H9 (cell line): ENCODE measurements around the gene GCNT1. TPM values are rescaled to one million over a fixed set of nuclear protein-coding genes. Genes with fewer than 3 reads are reported as not detected.

ENCODE experiments used
- DNase-seq: peaks from one replicate; pipeline ENCODE4 v3.0.0-alpha.2; 2017
- H2AFZ ChIP-seq: one replicate; pipeline ENCODE4 v1.6.1; 2013; ENCODE audit warnings: mild to moderate bottlenecking, low read length, control low read depth, moderate library complexity
- H2AK5ac ChIP-seq: 2 replicates; pipeline ENCODE4 v1.6.1; 2013; ENCODE audit warnings: low read length, control low read depth, mixed read lengths; ENCODE audit not compliant: insufficient read length
- H2BK120ac ChIP-seq: one replicate; pipeline ENCODE4 v1.6.1; 2013; ENCODE audit warnings: low read depth, mild to moderate bottlenecking, low read length, control low read depth, inconsistent platforms; ENCODE audit not compliant: poor library complexity, severe bottlenecking
- H2BK12ac ChIP-seq: 2 replicates; pipeline ENCODE4 v1.6.1; 2013; ENCODE audit warnings: low read length, control low read depth, mixed read lengths, low read depth; ENCODE audit not compliant: insufficient read length
- H2BK15ac ChIP-seq: 2 replicates; pipeline ENCODE4 v1.6.1; 2013; ENCODE audit warnings: low read depth, low read length, control low read depth
- H2BK20ac ChIP-seq: one replicate; pipeline ENCODE4 v1.6.1; 2013; ENCODE audit warnings: low read depth, mild to moderate bottlenecking, low read length, control low read depth, inconsistent platforms; ENCODE audit not compliant: poor library complexity, severe bottlenecking
- H2BK5ac ChIP-seq: 2 replicates; pipeline ENCODE4 v1.6.1; 2013; ENCODE audit warnings: low read length, control low read depth, mixed read lengths; ENCODE audit not compliant: insufficient read length
- H3K14ac ChIP-seq: 2 replicates; pipeline ENCODE4 v1.6.1; 2013; ENCODE audit warnings: low read length, control low read depth; ENCODE audit not compliant: insufficient read depth
- H3K18ac ChIP-seq: 2 replicates; pipeline ENCODE4 v1.6.1; 2013; ENCODE audit warnings: low read depth, mild to moderate bottlenecking, mixed read lengths, low read length, control low read depth; ENCODE audit not compliant: insufficient read length
- H3K23ac ChIP-seq: 2 replicates; pipeline ENCODE4 v1.6.1; 2013; ENCODE audit warnings: low read length, control low read depth, mixed read lengths, low read depth; ENCODE audit not compliant: insufficient read length
- H3K23me2 ChIP-seq: 2 replicates; pipeline ENCODE4 v1.6.1; 2013; ENCODE audit warnings: low read depth, mild to moderate bottlenecking, mixed read lengths, low read length, control low read depth; ENCODE audit not compliant: insufficient read length, poor library complexity, severe bottlenecking
- H3K27ac ChIP-seq: 2 replicates; pipeline ENCODE4 v1.5.1; 2013; ENCODE audit warnings: low read length, control low read depth, mixed read lengths, low read depth; ENCODE audit not compliant: insufficient read length
- H3K27me3 ChIP-seq: 2 replicates; pipeline ENCODE4 v1.6.1; 2013; ENCODE audit warnings: low read length, control low read depth, inconsistent platforms; ENCODE audit not compliant: insufficient read depth
- H3K4ac ChIP-seq: 2 replicates; pipeline ENCODE4 v1.6.1; 2013; ENCODE audit warnings: low read depth, mild to moderate bottlenecking, control low read depth, inconsistent platforms, low read length, moderate library complexity
- H3K4me1 ChIP-seq: 2 replicates; pipeline ENCODE4 v1.6.1; 2013; ENCODE audit warnings: low read length, control low read depth, inconsistent platforms; ENCODE audit not compliant: insufficient read depth
- H3K4me2 ChIP-seq: 2 replicates; pipeline ENCODE4 v1.6.1; 2013; ENCODE audit warnings: low read length, control low read depth, mixed read lengths; ENCODE audit not compliant: insufficient read length, insufficient read depth
- H3K56ac ChIP-seq: 2 replicates; pipeline ENCODE4 v1.6.1; 2013; ENCODE audit warnings: low read depth, mild to moderate bottlenecking, mixed read lengths, low read length, control low read depth; ENCODE audit not compliant: insufficient read length
- H3K79me1 ChIP-seq: 2 replicates; pipeline ENCODE4 v1.6.1; 2013; ENCODE audit warnings: low read depth, mild to moderate bottlenecking, moderate library complexity, low read length, control low read depth, inconsistent platforms; ENCODE audit not compliant: insufficient read depth, poor library complexity, severe bottlenecking
- H3K79me2 ChIP-seq: 2 replicates; pipeline ENCODE4 v1.6.1; 2013; ENCODE audit warnings: low read length, control low read depth, inconsistent platforms; ENCODE audit not compliant: insufficient read depth
- H3K9ac ChIP-seq: 2 replicates; pipeline ENCODE4 v1.6.1; 2013; ENCODE audit warnings: low read length, control low read depth, mixed read lengths; ENCODE audit not compliant: insufficient read length; ENCODE audit errors: extremely low read depth
- H3K9me3 ChIP-seq: one replicate; pipeline ENCODE4 v1.6.1; 2013; ENCODE audit warnings: low read depth, low read length, inconsistent platforms; ENCODE audit not compliant: control insufficient read depth
- H3T11ph ChIP-seq: one replicate; pipeline ENCODE4 v1.6.1; 2013; ENCODE audit warnings: mild to moderate bottlenecking, low read length, control low read depth, inconsistent platforms
- H4K20me1 ChIP-seq: one replicate; pipeline ENCODE4 v1.6.1; 2013; ENCODE audit not compliant: control insufficient read depth, insufficient read length, insufficient read depth
- H4K5ac ChIP-seq: 2 replicates; pipeline ENCODE4 v1.6.1; 2013; ENCODE audit warnings: low read depth, mild to moderate bottlenecking, mixed read lengths, low read length, control low read depth; ENCODE audit not compliant: insufficient read length
- H4K8ac ChIP-seq: replicated peaks from 2 replicates; pipeline ENCODE4 v1.6.1; 2013; ENCODE audit warnings: low read length, control low read depth, mixed read lengths, low read depth; ENCODE audit not compliant: insufficient read length
- H4K91ac ChIP-seq: 2 replicates; pipeline ENCODE4 v1.6.1; 2013; ENCODE audit warnings: low read depth, mild to moderate bottlenecking, moderate library complexity, mixed read lengths, low read length, control low read depth; ENCODE audit not compliant: insufficient read length
- H3K27ac Mint-ChIP-seq, 3 experiments: 2 replicates in 2 of 3; 3 replicates in 1 of 3; pipeline ENCODE4 v1.8.0; 2020 to 2021; ENCODE audit warnings: mixed read lengths in 3 of 3, mild to moderate bottlenecking in 1 of 3, moderate library complexity in 1 of 3
- H3K27me3 Mint-ChIP-seq: 2 replicates; pipeline ENCODE4 v1.8.0; 2021; ENCODE audit warnings: low read depth, mild to moderate bottlenecking, moderate library complexity, mixed read lengths
- H3K36me3 Mint-ChIP-seq, 3 experiments: 2 replicates in 2 of 3; 3 replicates in 1 of 3; pipeline ENCODE4 v1.8.0; 2020 to 2021; ENCODE audit warnings: low read depth in 3 of 3, mixed read lengths in 3 of 3; ENCODE audit not compliant: insufficient read depth in 1 of 3
- H3K4me1 Mint-ChIP-seq, 2 experiments: 2 replicates each; pipeline ENCODE4 v1.8.0; 2020; ENCODE audit warnings: mixed read lengths in 2 of 2
- H3K4me3 Mint-ChIP-seq, 2 experiments: 2 replicates in 1 of 2; 3 replicates in 1 of 2; pipeline ENCODE4 v1.8.0; 2020 to 2021; ENCODE audit warnings: mild to moderate bottlenecking in 2 of 2, mixed read lengths in 2 of 2, moderate library complexity in 1 of 2
- H3K9me3 Mint-ChIP-seq, 2 experiments: 2 replicates in 1 of 2; 3 replicates in 1 of 2; pipeline ENCODE4 v1.8.0; 2020; ENCODE audit warnings: mild to moderate bottlenecking in 2 of 2, mixed read lengths in 2 of 2, moderate library complexity in 1 of 2
- WGBS: extraction: QIAGEN DNeasy Blood & Tissue Kit; methylation state at CpG from one replicate; pipeline ENCODE4 v1.1.7; 2013; ENCODE audit warnings: missing lambda C conversion rate, low lambda C conversion rate, mixed read lengths; ENCODE audit not compliant: insufficient read length; ENCODE audit errors: extremely low coverage; 5-methylcytosine and 5-hydroxymethylcytosine counted together
- total RNA-seq: library from RNA; stranded (reverse); gene quantifications from 2 replicates; pipeline ENCODE4 v1.2.1, GENCODE V29; 2021
- TF ChIP-seq, protein P1 (sequence below): fragments of 200-600 bp; sonication (generic); conservative IDR thresholded peaks from 3 replicates; pipeline ENCODE4 v1.8.0; 2021; ENCODE audit warnings: antibody characterized with exemption, mild to moderate bottlenecking

GCNT1 gene
- total RNA-seq, 1 experiment from 2014 or later, result 35.6 TPM

DNA sequence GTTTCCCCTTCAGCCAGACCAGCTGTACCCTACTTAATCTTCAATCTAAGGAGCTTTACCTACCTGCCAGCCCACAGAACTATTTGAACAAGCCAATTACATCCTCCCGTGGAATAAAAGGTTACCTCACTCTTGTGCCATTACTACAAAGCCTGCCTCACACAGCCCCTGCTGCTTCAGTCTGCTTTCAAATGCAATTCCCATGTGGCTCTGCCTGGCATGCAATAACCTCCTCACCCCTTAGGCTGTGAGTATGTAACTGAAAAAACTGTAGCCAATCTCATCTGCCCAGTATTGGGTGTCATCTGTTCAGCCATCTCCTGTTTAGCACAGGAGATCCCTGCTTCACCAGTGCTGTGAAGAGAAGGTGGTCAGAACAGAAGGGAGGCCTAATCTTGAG, 6.1 kb upstream of the GCNT1 start:
- Histone ChIP-seq H4K8ac (no peak overlapping the region), H2AFZ (no peak overlapping the region), H3K9me3 (no peaks in the 10 kb centered on the region), H3K27me3 (no peaks in the 10 kb centered on the region), H2BK120ac (no peak overlapping the region), H3K9ac (no peak overlapping the region), H3T11ph (no peak overlapping the region), H2BK15ac (no peak overlapping the region), H3K23ac (no peak overlapping the region), H4K91ac (no peak overlapping the region), H3K18ac (no peak overlapping the region), H4K5ac (no peak overlapping the region), H4K20me1 (no peaks in the 10 kb centered on the region), H3K56ac (no peak overlapping the region), H3K4me1 (peaks cover 3% of the 10 kb centered on the region; the same call in 1 of the 2 replicates), H3K4ac (no peak overlapping the region), H3K23me2 (no peaks in the 10 kb centered on the region), H3K27ac (no peak overlapping the region), H2BK12ac (no peak overlapping the region), H3K14ac (no peak overlapping the region; the same call in 1 of the 2 replicates), H3K79me1 (no peaks in the 10 kb centered on the region), H2BK20ac (no peak overlapping the region), H3K4me2 (no peak overlapping the region), H2BK5ac (no peak overlapping the region), H2AK5ac (no peak overlapping the region), H3K79me2 (no peaks in the 10 kb centered on the region)
- WGBS, result no CpG with 5 or more reads among the region's 1 CpG
- H3K27me3 Mint-ChIP-seq, result no peaks in the 10 kb centered on the region
- no peak for DNase-seq
- peak overlapping the region in 1 of 3 experiments; percentile 52; a peak in 1 of 7 replicates for H3K27ac Mint-ChIP-seq
- H3K36me3 Mint-ChIP-seq, result peaks cover 0 to 15% (median 2%) of the 10 kb centered on the region in 3 experiments; a peak in 3 of 7 replicates
- no peak overlapping the region for H3K4me3 Mint-ChIP-seq
- H3K4me1 Mint-ChIP-seq, result peaks cover 45 to 48% of the 10 kb centered on the region in 2 experiments
- H3K9me3 Mint-ChIP-seq, result peaks cover 8 to 13% of the 10 kb centered on the region in 2 experiments
- TF ChIP-seq, protein P1, sequence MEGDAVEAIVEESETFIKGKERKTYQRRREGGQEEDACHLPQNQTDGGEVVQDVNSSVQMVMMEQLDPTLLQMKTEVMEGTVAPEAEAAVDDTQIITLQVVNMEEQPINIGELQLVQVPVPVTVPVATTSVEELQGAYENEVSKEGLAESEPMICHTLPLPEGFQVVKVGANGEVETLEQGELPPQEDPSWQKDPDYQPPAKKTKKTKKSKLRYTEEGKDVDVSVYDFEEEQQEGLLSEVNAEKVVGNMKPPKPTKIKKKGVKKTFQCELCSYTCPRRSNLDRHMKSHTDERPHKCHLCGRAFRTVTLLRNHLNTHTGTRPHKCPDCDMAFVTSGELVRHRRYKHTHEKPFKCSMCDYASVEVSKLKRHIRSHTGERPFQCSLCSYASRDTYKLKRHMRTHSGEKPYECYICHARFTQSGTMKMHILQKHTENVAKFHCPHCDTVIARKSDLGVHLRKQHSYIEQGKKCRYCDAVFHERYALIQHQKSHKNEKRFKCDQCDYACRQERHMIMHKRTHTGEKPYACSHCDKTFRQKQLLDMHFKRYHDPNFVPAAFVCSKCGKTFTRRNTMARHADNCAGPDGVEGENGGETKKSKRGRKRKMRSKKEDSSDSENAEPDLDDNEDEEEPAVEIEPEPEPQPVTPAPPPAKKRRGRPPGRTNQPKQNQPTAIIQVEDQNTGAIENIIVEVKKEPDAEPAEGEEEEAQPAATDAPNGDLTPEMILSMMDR, result no peak
